Embryonic facial prominence (tissue), 1 donor: ENCODE measurements around the gene MEF2B.

ENCODE experiments used
- DNase-seq: peaks from one replicate; pipeline ENCODE4 v3.0.0-alpha.2; 2016; ENCODE audit errors: extremely low spot score

Gene MEF2B

DNA sequence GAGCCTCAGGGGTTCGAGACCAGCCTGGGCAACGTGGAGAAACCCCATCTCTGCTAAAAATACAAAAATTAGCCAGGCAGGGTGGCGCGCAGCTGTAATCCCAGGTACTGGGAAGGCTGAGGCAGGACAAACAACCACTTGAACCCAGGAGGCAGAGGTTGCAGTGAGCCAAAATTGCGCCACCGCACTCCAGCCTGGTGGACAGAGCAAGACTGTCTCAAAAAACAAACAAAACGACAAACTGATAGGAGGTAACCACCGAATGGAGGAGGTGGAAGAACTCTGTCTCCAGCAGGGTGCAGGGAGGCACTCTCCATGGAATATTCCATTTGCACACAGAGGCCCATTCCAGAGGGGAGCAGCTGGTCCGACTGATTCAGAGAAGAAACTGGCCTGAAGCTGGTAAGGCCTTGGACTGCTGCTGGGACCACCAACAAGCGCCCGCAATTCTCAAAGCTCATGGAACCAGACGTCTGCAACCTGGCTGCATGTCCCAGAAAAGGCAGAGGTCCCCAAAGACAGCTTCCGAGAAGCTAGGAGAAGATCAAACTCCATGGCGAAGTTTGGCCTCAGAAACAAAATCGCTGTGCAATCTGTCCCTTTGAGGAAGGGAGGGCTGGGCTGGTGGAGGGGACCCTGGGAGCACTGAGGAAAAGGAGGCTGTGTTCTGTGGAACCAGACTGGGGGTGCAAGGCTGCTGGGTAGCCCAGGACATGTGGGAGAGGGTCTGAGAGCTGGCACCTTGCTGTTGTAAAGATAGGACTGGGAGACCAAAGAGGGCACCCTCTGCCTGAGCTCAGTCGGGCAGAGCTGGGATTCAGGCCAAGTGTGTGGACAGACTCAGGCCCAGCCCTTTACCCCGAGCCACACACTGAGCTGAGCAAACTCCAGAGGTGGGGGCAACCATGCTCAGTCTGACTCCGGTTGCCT lies 71.1 kb downstream of the MEF2B start:
- no peak for DNase-seq

DNA sequence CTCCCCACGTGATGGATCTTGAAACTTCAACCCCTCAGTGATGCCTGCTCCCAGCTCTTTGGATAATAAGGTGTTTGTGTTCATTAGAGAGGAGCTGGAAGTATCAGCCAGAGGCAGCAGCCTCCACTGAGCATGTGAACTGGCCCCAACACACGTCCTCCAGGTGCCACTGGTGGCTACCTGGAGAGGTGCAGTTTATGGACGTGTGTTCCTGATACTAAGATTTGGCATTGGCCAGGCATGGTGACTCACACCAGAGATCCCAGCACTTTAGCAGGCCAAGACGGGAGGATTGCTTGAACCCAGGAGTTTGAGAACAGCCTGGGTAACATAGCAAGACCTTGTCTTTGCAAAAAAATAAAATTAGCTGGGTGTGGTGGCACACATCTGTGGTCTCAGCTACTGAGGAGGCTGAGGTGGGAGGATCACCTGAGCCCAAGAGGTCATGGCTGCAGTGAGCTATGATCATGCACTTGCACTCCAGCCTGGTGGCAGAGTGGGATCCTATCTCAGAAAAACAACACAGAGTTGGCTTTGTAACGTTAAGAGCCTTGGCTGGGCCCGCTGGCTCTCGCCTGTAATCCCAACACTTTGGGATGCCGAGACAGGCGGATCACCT lies 71.9 kb downstream of the MEF2B start:
- DNase-seq: no peak

DNA sequence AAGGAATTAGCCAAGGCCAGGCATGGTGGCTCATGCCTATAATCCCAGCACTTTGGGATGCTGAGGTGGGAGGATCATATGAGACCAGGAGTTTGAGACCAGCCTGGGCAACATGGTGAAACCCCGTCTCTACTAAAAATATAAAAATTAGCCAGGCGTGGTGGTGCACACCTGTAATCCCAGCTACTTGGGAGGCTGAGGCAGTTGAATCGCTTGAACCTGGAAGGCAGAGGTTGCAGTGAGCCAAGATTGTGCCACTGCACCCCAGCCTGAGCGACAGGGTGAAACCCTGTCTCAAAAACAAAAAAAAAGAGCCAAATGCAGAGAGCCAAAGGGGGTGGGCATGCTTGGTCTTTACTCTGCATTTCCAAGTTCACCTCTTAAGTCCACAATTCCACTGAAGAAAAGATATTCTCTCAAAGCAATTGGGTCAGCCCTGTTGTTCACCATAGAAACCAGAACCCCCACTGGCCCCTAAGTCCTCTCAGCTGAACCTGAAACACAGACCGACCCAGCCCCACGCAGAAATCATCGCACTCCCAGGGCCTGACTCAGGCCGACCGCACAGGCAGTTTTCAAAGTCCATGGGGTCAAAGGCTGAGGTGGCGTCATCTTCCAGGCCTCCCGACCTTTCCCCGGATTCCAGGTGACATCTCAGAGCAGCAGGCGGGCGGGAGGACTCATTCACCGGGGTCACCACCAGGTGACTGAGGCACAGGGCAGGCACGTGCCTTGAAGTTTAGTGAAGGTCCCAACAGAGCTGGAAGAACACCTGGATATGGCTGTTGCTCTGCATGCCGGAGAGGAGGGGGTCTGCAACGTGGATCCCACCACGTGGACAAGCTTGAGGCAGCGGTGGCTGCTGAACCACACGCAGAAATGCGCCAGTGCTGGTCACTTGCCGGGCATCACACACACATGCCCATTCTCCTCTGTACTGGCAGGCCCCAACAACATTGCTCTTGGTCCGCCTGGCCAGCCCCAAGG lies 73.1 kb downstream of the MEF2B start:
- DNase-seq: no peak

DNA sequence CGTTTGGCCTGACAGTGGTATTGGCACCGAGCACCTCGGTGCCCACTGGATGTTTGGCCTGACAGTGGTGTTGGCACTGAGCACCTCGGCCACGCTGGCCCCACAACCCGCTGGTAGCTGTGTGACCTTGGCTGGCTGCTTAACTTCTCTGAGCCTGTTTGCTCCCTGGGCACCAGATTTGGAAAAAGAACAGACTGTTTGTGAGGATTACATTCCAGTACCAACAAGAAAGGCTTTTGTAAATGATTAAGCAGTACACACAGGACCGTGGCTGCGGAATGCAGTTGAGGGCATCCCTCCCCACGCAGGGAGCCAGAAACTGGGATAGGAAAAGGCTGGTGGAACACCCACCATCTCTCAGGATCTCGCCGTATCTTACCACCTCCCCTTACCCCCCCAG lies 74.4 kb downstream of the MEF2B start:
- no peak for DNase-seq
